NCI-H748 (cell line): ENCODE data around the gene RFX8.
A peak's percentile ranks its signal among the peaks of the same experiment; 100 is the strongest.
"Not testable (repeated sequence)": the region's sequence is repeated elsewhere in the genome, so short reads cannot be mapped to it uniquely, and the experiment has no call there.

Experiments used
- DNase-seq: peaks from one replicate; lab custom pipeline; 2025; ENCODE audit not compliant: unreplicated experiment; lab: John Stamatoyannopoulos, UW

The RFX8 gene

DNA sequence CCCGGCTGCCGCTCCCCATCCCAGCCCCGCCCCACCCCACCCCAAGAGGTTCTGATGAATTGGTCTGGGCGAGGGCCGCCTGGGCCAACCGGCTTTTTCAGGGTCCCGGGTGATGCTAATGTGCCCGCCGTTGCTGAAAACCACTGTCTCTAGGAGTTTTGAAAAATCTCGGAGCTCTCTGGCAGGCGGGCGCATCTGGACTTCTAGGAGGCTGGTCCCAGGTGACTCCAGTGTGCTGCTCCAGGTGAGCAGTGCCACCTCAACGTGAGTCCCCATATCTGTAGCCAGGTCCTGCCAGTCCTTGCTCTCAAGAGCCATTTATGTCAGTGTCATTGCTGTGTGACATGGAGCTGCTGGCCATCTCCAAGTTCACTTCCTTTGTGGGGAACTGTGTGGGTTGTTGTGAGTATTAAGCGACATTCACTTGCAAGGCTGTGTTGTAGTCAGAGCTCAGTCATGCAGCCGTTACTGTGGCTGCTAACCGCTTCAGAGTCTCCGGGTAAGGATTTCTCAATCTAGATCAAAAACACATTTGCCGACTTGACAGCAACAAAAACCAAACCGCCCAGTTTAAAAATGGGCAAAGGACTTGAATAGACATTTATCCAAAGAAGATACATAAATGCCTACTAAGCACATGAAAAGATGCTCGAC lies at the start of gene RFX8:
Gene RFX8, minus strand, starts transcription at position 382 of the 654 bp plus-strand sequence. CDS start 8,264 bp downstream, outside the sequence.
- no peak for DNase-seq

GRCh38 chr2:101521487-101521886 lies 46.6 kb upstream of the RFX8 start:
- DNase-seq = no peak

- DNase-seq = no peak
These were observed 45.3 kb upstream of the RFX8 start for GRCh38 chr2:101520246-101520645.

DNA sequence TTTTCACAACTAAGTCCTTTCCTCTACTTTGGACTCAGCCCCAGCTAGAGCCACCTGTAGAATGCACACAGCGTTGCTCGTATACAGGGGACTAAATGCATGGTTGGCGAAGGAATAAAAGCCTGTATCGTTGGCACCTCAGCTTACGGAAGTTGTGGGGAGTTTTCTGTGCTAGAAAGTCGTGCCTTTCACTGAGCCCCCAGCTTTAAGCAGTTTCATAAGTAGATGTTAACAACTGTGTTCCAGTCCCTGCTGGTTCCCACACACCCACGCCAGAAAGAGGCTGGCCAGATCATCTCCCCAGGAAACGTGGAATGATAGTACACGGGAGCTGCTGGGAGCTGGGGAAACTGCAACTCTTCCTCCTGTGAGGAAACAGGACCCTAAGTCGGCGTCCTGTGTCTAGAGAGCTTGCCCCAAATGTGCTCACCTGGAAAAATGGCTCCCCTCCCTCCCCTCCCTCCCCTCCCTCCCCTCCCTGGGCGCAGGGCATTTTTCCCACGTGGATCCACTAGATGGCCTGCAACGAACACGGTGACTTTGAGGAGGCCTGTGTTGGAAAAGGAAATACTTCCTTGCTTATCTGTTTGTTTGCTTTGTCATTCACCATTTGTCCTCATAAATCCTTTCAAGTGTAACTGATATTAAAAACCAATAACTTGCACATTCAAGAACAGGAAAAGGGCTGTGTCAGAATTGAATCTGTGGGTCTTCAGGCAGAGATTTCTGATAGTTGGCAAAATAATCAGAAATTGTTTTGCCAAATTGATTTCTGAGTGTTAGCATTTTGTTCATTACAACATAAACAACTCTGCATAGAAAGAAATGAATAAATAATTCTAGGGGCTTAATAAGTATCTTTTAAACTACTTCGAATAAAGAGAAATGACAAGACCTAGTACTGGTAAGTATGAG lies 43.9 kb upstream of the RFX8 start:
- DNase-seq = peak; percentile 25

DNA sequence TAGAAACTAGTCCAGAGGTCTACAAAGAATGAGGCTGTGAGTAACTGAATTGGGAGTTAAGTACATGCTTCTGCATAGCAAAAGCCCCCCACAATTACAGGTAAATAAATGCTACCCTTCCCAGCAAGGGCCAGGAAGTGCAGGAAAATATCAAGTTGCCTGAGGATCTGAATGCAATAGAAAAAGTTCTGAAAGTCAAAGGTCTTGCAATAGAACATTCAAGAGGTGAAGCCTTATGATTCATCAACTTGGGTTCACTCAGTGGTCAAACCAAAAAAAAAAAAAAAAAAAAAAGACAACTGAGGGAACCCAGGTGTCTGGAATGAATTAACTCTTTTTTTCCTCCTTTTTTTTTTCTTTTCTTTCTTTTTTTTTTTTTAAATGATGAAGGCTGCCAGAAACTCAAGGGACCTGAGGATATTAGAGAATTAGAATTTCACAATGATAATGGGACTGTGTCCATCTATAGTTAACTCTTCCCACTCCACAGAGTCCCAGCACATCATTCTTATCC lies 42.9 kb upstream of the RFX8 start:
- no peak for DNase-seq

DNA sequence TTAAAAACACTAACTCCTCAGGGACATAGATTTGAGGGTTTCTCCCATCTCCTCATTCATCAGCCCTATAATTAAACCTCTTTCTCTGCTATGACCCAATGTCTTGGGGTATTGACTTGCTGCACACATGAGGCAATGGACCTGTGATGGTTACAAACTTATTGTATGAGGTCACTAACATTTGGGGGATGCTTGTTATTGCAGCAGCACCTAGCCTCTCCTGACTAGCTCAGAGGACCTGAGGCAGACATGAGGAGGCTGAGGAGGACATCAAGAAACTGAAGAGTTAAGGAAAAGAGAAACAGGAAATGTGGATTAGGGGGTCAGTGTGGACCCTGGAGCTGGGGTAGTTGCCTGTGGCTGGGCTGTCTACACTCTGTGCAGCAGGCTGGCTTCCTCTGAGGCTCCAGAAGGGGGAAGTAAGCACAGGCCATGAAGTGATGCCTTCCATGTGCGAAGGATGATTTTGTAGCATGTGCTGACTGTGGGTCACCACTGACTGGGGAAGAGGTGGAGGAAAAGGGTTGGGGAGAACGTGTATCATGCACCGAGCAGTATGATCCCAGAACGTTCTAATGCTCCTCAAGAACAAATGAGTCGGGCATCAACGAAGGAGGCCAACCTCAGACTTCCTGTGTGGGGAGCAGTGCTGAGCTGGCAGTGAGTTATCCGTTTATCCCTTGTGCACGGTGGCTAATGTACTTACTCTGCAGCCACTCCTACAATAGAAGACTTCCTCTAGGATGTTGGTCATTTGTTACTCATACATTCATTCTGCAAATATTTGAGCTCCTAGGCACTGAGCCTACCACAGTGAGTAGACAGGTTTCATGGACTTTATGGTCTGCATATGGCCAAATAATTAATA lies 42.1 kb upstream of the RFX8 start:
- DNase-seq = no peak

- DNase-seq = no peak
These were observed 41.4 kb upstream of the RFX8 start for GRCh38 chr2:101516349-101516748.

- no peak for DNase-seq
These were observed 40.6 kb upstream of the RFX8 start for GRCh38 chr2:101515477-101515876.

GRCh38 chr2:101512993-101513392 lies 38.1 kb upstream of the RFX8 start:
- DNase-seq = no peak

GRCh38 chr2:101511381-101511780 lies 36.5 kb upstream of the RFX8 start:
- DNase-seq = no peak

DNA sequence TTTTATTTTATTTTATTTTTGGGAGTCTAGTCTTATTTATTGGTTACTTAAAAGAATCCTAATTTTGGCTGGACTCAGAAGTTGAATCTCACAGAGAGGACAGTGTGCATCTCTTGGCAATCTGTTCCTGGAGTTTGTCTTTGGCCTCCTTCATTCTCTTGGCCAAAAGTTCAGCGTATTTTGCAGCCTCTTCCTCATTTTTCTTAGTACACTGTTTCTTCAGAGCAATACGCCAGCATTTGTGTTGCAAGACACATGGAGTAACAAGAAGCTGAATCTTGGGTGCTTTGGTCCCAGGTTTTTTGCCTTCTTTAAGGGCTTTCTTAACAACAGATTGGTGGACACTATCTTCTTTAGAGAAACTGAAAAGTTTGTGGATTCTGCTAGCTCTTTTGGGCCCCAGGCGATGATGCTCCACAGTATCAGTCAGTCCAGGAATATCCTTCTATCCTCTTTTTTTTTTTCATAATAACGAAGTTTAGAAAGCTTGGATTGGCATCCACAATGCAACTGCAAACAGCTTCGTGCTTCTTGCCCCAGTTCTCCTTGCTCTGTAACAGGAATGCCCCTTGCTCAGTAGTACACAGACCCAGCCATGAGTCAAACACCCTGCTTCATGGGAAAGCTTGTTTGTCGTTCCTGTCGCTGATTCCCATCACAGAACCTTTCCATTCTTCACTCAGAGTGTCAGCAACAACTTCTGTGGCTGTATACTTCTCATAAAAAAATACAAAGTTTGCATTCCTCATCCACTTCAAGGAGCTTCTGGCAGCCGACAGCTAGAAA lies 34.8 kb upstream of the RFX8 start:
- DNase-seq = no peak

DNA sequence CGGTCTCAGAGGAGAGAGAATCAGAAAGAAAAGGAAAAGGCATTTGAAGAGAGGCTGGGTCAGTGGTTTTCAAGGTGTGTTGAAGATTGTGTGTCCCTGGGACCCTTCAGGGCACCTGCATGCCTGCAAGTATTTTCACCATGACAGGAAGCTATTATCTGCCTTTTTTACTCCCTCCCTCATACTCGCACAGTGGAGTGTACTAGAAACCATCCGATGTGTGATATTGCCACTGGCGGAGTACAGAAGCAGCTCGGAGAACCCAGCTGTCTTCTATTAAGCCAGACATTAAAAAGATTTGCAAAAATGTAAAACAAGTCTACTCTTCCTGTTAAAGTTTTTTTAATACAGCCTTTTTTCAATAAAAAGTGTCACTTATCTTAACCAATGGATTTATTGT lies 33.7 kb upstream of the RFX8 start:
- no peak for DNase-seq

- DNase-seq = not testable (repeated sequence)
These were observed 30.4 kb upstream of the RFX8 start for GRCh38 chr2:101505276-101505675.

GRCh38 chr2:101504744-101505143 lies 29.8 kb upstream of the RFX8 start:
- DNase-seq = not testable (repeated sequence)

- no peak for DNase-seq
These were observed 27.2 kb upstream of the RFX8 start for GRCh38 chr2:101502095-101502494.

DNA sequence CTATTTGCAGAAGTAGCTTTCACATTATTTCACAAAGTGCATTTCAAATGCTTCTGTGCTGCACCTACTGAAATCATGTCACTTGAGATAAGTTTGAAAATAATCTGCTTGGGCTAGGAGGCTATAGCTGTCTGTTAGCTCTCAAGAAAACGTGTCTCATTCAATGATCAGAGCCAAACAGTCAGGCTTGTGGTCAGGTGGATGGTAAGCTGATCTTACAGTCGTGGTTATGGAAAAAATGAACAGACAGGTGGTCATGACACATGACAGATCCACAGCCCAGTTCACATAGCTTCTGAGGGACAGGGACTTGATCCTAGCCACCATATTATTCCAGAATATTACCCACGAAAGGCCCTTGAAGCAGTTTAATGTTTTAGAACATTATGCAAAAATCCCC lies 26.5 kb upstream of the RFX8 start:
- DNase-seq = no peak

DNA sequence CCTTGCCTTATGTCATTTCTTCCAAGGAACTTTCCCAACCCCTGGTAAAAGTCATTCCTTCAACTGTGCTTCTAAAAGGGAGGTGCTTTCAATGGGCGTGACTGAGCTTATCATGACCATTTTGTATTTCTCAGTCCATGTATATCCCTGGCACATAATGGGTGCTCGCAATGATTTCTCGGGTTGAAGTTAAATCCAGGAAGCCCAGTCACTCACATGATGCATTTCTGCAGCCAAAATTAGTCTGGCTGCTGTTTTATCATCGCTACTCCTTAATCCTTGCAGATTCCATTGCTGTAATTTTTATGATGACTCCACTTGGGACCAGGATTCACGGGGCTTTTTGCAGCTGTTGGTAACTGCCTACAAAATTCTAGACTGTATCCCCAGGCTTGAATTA lies 25.9 kb upstream of the RFX8 start:
- DNase-seq = no peak

DNA sequence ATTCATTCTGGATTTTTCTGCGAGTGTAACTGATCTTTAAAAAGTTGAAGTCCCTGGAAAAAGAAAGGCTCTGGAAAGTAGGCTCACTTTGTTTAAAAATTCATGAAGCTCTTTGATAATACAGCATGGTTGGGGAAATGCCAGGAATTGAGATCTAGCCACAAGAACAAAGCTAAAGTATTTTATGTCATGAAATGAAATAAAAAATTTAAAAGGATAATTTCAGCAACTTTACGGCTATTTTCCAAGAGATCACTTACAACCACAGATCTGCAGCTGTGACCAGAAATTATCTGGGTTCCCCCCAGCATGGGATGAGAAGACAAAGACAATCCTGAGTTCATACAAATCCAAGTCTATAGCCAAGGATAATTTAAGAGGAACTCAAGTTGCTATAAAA lies 25.3 kb upstream of the RFX8 start:
- DNase-seq = no peak

DNA sequence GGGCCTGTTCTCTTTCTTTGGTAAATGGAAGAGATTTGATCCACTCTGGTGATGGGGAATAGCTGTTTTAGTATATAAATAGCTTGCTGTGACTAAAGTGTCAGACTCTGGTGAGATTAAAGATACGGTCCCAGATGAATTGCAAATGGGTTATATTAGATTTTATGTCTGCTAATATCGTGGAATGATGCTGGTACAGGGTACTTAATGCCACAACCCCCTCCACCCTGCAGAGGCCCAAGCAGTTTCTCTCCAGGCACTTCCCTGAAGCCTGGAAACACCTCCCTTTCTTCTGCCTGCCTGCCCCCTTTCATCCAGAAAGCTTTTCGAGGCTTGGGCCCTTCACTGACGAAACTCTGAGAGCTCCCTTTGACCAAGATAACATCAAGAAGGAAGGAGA lies 21.4 kb upstream of the RFX8 start:
- no peak for DNase-seq

DNA sequence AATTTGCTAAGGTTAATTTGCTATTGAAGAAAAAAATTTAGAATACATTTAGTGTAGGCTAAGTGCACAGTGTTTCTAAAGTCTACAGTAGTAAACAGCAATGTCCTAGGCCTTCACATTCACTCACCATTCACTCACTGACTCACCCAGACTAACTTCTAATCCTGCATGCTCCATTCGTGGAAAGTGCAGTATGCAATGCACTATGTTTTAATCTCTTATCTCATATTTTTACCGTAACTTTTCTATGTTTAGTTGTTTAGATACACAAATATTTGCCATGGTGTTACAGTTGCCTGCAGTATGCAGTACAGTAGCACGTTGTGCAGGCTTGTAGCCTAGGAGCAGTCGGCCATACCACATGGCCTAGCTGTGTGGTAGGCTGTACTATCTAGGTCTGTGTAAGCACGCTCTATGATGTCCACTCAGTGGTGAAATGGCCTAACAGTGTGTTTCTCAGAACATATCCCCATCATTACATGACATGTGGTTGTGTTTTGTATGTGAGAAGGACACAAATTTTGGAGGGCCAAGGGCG lies 18.1 kb upstream of the RFX8 start:
- no peak for DNase-seq
